ENCODE results near the gene MXRA5. TPM values are rescaled to one million over a fixed set of nuclear protein-coding genes. Genes with fewer than 3 reads are reported as not detected.

The MXRA5 gene
- total and polyA plus RNA-seq, 2 of the 8 experiments (the other 6 are each of a cell fraction or from before 2014, with no cell fraction given) = 0.56 to 1.7 TPM

- Histone ChIP-seq H3K27me3 (replicated peaks in 1 of 4; ENCODE audit: control insufficient read depth in 3 of 4, extremely low read depth in 1 of 4, insufficient read depth in 3 of 4, low read length in 3 of 4) (no peaks in the 10 kb centered on the region), H3K79me2 (ENCODE audit: control insufficient read depth in 1 of 2, insufficient read depth in 2 of 2, low read length in 2 of 2) (no peaks in the 10 kb centered on the region), H3K9me3 (ENCODE audit: insufficient read depth in 2 of 2, low read depth in 1 of 2, low read length in 1 of 2) (no peaks in the 10 kb centered on the region), H2AK5ac (ENCODE audit: low read depth, low read length) (no peak overlapping the region), H3K4me2 (ENCODE audit: insufficient read depth in 1 of 2, low read depth in 2 of 2, low read length in 2 of 2) (no peak overlapping the region), H4K20me1 (replicated peaks in 1 of 2; ENCODE audit: control insufficient read depth in 1 of 2, insufficient read depth in 2 of 2, low read length in 2 of 2) (no peaks in the 10 kb centered on the region), H2BK15ac (ENCODE audit: low read length) (no peak overlapping the region), H2AFZ (ENCODE audit: low read length) (no peak overlapping the region), H3K14ac (ENCODE audit: insufficient read length) (no peak overlapping the region), H3K27ac (ENCODE audit: low read depth, low read length) (no peak overlapping the region), H3K4ac (replicated peaks; ENCODE audit: insufficient read length, low read depth, low read length) (no peak overlapping the region), H3K23me2 (ENCODE audit: low read depth, low read length) (no peaks in the 10 kb centered on the region), H4K91ac (replicated peaks; ENCODE audit: insufficient read length, low read length) (no peak overlapping the region), H2BK5ac (ENCODE audit: low read depth, low read length) (no peak overlapping the region), H4K5ac (ENCODE audit: insufficient read length, low read depth, low read length) (no peak overlapping the region), H2BK12ac (ENCODE audit: low read depth, low read length) (no peak overlapping the region), H3K4me3 (ENCODE audit: extremely low read depth in 1 of 4, insufficient read depth in 2 of 4, low read depth in 3 of 4, low read length in 4 of 4) (no peak overlapping the region), H3K79me1 (ENCODE audit: low read depth, low read length) (no peaks in the 10 kb centered on the region), H2BK20ac (ENCODE audit: low read length) (no peak overlapping the region), H2BK120ac (replicated peaks; ENCODE audit: low read depth, low read length) (no peak overlapping the region), H3K56ac (replicated peaks; ENCODE audit: insufficient read length, low read depth, low read length) (no peak overlapping the region), H3K9ac (replicated peaks in 1 of 4; ENCODE audit: extremely low read depth in 1 of 4, low read depth in 3 of 4, low read length in 3 of 4) (no peak overlapping the region), H4K8ac (ENCODE audit: extremely low read depth, insufficient read depth, low read length) (no peak overlapping the region), H3K23ac (ENCODE audit: insufficient read length) (no peak overlapping the region), H3K36me3 (ENCODE audit: control insufficient read depth in 2 of 4, insufficient read depth in 4 of 4, low read length in 3 of 4) (no peaks in the 10 kb centered on the region; a peak in 1 of 8 replicates), H3K18ac (ENCODE audit: extremely low read depth, low read length) (no peak overlapping the region), H3K4me1 (replicated peaks in 1 of 4; ENCODE audit: control insufficient read depth in 3 of 4, insufficient read depth in 4 of 4, low read length in 3 of 4) (no peaks in the 10 kb centered on the region)
- FAIRE-seq (no peak), DNase-seq (ENCODE audit: low read depth in 1 of 2, low spot score in 2 of 2) (no peak)
- WGBS, 2 experiments (ENCODE audit: extremely low coverage in 1 of 2, insufficient coverage in 1 of 2, insufficient read length in 1 of 2, insufficient replicate concordance in 2 of 2, low coverage in 1 of 2, low lambda C conversion rate in 2 of 2, missing lambda C conversion rate in 1 of 2) = 90% methylated on average over 6 of the region's 6 CpGs; no CpG with 5 or more reads in 1 of the 2 experiments
- POLR2A ChIA-PET (ENCODE audit: partially characterized antibody) = no interaction called here
- CTCF ChIA-PET (ENCODE audit: partially characterized antibody) = no interaction called here
- TF ChIP-seq FOSL1 (IDR thresholded peaks at IDR 0.05; ENCODE audit: insufficient read depth, low read depth, low read length) = no peak
- no peak for TF ChIP-seq USF2 (IDR thresholded peaks at IDR 0.05; ENCODE audit: low read length)
- no peak for TF ChIP-seq ASH2L (IDR thresholded peaks at IDR 0.05; ENCODE audit: low read length)
- no peak for TF ChIP-seq MAFK (IDR thresholded peaks at IDR 0.05; ENCODE audit: low read depth, low read length)
- TF ChIP-seq SP1 (IDR thresholded peaks at IDR 0.05; ENCODE audit: low read depth, low read length) = no peak
- TF ChIP-seq BACH1 (IDR thresholded peaks at IDR 0.05; ENCODE audit: low read length) = no peak
- TF ChIP-seq RXRA (IDR thresholded peaks at IDR 0.05; ENCODE audit: insufficient read depth, low read depth, low read length) = no peak
- no peak for TF ChIP-seq POU5F1 (IDR thresholded peaks at IDR 0.05; ENCODE audit: low read depth, low read length)
These were observed 74.6 kb downstream of the MXRA5 start for GRCh38 chrX:3271834-3272186.
